GM19372 (cell line): ENCODE results near the gene PHOX2A.
"Not testable (repeated sequence)": the region's sequence is repeated elsewhere in the genome, so short reads cannot be mapped to it uniquely, and the experiment has no call there.

ENCODE experiments used
- ATAC-seq: cut with Tn5 transposase; IDR thresholded peaks from one replicate; pipeline ENCODE4 v1.9.1; 2021; ENCODE audit warnings: mild to moderate bottlenecking, low read depth, moderate library complexity; ENCODE audit not compliant: unreplicated experiment

Gene PHOX2A

GRCh38 chr11:72223615-72224563, 20.1 kb downstream of the PHOX2A start:
- ATAC-seq: peak; percentile 47

DNA sequence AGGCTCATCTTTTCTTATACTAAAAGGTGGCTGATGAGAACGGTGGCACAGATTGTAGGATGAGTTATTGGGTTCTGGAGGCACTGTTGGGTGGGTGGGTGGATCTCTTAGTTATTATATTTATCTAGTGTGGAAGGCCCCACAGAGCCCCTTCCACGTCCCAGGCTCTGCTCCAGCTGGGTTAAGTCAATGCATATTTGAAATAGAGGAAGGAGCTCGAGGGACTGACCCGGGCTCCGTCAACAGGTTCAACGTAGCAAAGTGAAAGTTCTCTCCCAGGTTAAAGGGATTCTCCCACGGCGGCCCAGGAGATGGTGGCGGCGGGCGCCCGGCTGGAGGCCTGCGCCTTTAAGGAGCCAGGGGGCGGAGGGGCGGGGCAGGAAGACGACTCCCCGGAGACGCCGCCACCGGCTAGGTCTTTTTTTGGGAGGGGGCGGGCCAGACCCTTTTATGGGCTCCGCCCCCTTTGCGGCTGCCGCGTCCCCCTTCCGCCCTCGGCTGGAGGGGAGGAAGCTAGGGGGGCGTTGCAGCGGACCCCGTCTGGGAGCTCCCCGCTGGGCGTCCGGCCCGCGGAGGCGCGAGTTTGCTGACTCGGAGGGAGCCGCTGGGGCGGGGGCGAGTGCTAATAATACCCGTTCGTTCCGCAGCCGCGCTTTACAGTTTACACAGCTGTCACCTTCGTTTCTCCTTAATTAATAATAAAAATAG, 20.9 kb downstream of the PHOX2A start:
- ATAC-seq: peak; percentile 63

DNA sequence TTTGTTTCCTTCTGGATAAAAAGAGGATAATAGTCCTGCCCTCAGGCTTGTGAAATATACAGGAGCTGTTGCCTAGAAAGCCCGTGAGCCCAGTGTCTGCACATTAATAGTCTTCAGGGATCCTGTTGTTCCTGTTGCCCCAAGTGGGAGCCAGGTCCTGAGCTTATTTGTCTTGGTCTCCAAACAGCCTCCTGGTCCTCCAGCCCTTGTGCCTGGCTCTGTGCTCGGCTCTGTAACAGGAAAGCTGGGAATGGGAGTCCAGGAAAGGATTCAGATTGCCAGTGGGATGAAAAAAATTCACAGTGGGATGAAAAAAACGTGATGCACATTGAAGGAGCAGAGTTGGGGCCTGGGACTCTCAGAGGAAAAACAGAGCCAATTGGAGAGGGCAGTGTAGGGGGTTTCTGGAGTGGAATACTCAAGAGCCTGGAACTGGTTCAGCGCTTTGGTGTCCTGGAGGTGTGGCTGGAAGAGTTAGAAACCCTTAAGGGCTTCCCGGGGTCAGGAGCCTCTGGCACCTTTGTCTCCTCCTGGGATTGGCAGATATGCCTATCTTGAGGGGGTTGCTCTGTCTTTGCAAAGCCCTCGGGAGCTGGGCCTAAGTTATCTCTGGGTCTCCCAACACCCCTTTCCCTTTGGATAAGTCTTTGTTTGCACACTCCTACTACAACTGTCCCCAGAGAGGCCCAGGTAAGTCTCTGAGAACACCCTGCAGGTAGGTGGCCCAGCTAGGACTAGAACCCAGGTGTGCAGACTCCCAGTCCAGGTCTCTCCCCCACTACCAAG, 21.7 kb downstream of the PHOX2A start:
- no peak for ATAC-seq

GRCh38 chr11:72221386-72222075, 22.4 kb downstream of the PHOX2A start:
- ATAC-seq: no peak

- ATAC-seq: no peak
These were observed 23.1 kb downstream of the PHOX2A start for GRCh38 chr11:72220696-72221363.

DNA sequence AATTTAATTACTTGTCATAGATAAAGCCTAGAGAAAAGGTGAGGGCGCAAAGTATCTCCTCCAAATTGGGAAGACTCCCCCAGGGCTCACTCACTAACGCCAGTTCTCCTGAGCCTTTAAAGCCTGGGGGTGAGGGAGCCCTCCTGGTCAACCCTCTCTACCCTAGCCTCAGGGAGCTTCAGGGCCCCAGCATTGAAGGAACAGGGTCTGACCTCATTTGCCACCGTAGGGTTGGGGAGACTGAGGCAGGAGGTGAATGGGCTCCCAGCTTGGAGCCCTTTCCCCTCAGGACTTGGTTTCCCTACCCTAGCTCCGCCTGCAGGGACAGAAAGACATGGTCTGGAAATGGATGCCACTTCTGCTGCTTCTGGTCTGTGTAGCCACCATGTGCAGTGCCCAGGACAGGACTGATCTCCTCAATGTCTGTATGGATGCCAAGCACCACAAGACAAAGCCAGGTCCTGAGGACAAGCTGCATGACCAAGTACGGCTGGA, 25.7 kb downstream of the PHOX2A start:
- no peak for ATAC-seq

- no peak for ATAC-seq
These were observed 26.1 kb downstream of the PHOX2A start for GRCh38 chr11:72217841-72218240.

- no peak for ATAC-seq
These were observed 27.3 kb downstream of the PHOX2A start, which contains the start of gene FOLR2 for GRCh38 chr11:72216638-72217037. Gene FOLR2, plus strand, starts transcription at chr11:72216794. Its CDS starts 1,791 bp downstream, at chr11:72218585.

- ATAC-seq: no peak
These were observed 34.9 kb downstream of the PHOX2A start for GRCh38 chr11:72209101-72209500.

GRCh38 chr11:72208281-72208680, 35.7 kb downstream of the PHOX2A start:
- no peak for ATAC-seq

GRCh38 chr11:72206794-72207193, 37.2 kb downstream of the PHOX2A start:
- not testable (repeated sequence) for ATAC-seq

- ATAC-seq: no peak
These were observed 39.1 kb downstream of the PHOX2A start for GRCh38 chr11:72204886-72205285.

DNA sequence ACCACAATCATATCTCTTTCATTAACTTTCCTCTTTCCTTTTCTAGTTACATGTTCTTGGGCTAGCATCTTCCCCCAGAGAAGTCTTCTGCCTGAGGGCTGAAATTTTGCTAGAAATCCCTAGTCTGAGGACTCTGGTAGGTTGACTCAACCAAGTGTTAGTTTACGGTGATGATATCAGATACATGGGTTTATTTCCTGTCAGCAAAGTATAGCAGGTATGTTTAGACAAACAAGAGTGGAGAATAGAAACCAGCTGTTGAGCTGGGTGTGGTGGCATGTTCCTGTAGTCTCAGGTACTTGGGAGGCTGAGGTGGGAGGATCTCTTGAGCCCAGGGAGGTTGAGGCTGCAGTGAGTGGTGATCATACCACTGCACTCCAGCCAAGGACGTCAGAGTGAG, 40.8 kb downstream of the PHOX2A start:
- ATAC-seq: no peak

DNA sequence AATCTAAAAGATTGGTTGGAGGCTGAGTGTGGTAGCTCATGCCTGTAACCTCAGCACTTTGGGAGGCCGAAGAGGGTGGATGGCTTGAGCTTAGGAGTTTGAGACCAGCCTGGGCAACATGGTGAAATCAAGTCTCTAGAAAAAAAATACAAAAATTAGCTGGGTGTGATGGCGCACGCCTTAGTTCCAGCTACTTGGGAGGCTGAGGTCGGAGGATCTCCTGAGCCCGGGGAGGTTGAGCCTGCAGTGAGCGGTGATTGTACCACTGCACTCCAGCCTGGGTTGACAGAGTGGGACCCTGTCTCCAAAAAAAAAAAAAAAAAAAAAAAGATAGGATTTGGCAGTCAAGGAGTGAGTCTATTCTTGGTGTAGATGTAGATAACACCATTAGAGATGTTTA, 41.4 kb downstream of the PHOX2A start:
- no peak for ATAC-seq

DNA sequence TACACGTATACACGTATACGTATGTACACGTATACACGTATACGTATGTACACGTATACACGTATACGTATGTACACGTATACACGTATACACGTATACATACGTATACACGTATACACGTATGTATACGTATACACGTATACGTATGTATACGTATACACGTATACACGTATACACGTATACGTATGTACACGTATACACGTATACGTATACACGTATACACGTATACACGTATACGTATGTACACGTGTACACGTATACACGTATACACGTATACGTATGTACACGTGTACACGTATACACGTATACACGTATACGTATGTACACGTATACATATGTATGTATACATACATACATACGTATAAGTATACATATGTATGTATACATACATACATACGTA, 42.5 kb downstream of the PHOX2A start:
- ATAC-seq: not testable (repeated sequence)

- ATAC-seq: no peak
These were observed 48.3 kb downstream of the PHOX2A start for GRCh38 chr11:72195518-72196270.

DNA sequence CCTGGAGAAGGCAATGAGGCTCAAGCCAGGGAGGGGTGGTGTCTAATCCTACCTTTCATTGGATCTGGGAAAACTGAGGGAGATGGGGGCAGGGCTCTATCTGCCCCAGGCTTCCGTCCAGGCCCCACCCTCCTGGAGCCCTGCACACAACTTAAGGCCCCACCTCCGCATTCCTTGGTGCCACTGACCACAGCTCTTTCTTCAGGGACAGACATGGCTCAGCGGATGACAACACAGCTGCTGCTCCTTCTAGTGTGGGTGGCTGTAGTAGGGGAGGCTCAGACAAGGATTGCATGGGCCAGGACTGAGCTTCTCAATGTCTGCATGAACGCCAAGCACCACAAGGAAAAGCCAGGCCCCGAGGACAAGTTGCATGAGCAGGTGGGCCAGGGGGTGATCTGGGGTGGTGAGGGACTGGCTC, 52.0 kb downstream of the PHOX2A start, which contains the start of gene FOLR1:
TSS of gene FOLR1 (plus strand) at position 180 of the 421 bp plus-strand sequence. CDS start at position 214, 34 bp downstream.
- ATAC-seq: no peak

GRCh38 chr11:72190631-72191071, 53.3 kb downstream of the PHOX2A start:
- ATAC-seq: no peak
